Mesenchymal stem cell (in vitro differentiated cells and primary cell): ENCODE results near the gene ACY1. TPM values are rescaled to one million over a fixed set of nuclear protein-coding genes. Genes with fewer than 3 reads are reported as not detected.

Experiments
- DNase-seq: peaks from one replicate; pipeline ENCODE4 v3.0.0-alpha.2; 2013
- H2AFZ ChIP-seq: one replicate; pipeline ENCODE4 v1.6.1; 2013; ENCODE audit warnings: low read depth, mild to moderate bottlenecking, control low read depth, inconsistent platforms, low read length, moderate library complexity
- H2AK5ac ChIP-seq: 2 replicates; pipeline ENCODE4 v1.6.1; 2013; ENCODE audit warnings: low read length, moderate library complexity, mild to moderate bottlenecking, inconsistent platforms; ENCODE audit not compliant: severe bottlenecking
- H2BK120ac ChIP-seq: one replicate; pipeline ENCODE4 v1.6.1; 2013; ENCODE audit warnings: low read depth, mild to moderate bottlenecking, inconsistent platforms, low read length, moderate library complexity
- H2BK12ac ChIP-seq, 2 experiments: one replicate each; pipeline ENCODE4 v1.6.1; 2013; ENCODE audit warnings: inconsistent platforms in 2 of 2, low read length in 2 of 2, mild to moderate bottlenecking in 2 of 2, moderate library complexity in 2 of 2, control low read depth in 1 of 2
- H2BK15ac ChIP-seq: one replicate; pipeline ENCODE4 v1.6.1; 2013; ENCODE audit warnings: mild to moderate bottlenecking, low read depth, inconsistent platforms; ENCODE audit not compliant: poor library complexity, severe bottlenecking
- H2BK5ac ChIP-seq: 2 replicates; pipeline ENCODE4 v1.6.1; 2013; ENCODE audit warnings: low read depth, mild to moderate bottlenecking, low read length, control low read depth, inconsistent platforms; ENCODE audit not compliant: poor library complexity, severe bottlenecking
- H3K14ac ChIP-seq, 2 experiments: one replicate each; pipeline ENCODE4 v1.6.1; 2013; ENCODE audit warnings: inconsistent platforms in 2 of 2, low read length in 2 of 2, control low read depth in 1 of 2, mild to moderate bottlenecking in 1 of 2, moderate library complexity in 1 of 2
- H3K18ac ChIP-seq, 2 experiments: one replicate each; pipeline ENCODE4 v1.6.1; 2013; ENCODE audit warnings: inconsistent platforms in 2 of 2, low read length in 2 of 2, control low read depth in 1 of 2, low read depth in 1 of 2, mild to moderate bottlenecking in 1 of 2
- H3K23ac ChIP-seq, 2 experiments: one replicate each; pipeline ENCODE4 v1.6.1; 2013; ENCODE audit warnings: inconsistent platforms in 2 of 2, low read length in 2 of 2, mild to moderate bottlenecking in 2 of 2, moderate library complexity in 2 of 2, control low read depth in 1 of 2
- H3K27ac ChIP-seq: 2 replicates; pipeline ENCODE4 v1.5.1; 2013; ENCODE audit warnings: mild to moderate bottlenecking, moderate library complexity, low read length, control low read depth, inconsistent platforms; ENCODE audit not compliant: poor library complexity, severe bottlenecking
- H3K27me3 ChIP-seq, 2 experiments: 2 replicates each; pipeline versions ENCODE4 v1.6.1 to v1.7.0; 2013; ENCODE audit warnings: low read length in 2 of 2, mild to moderate bottlenecking in 2 of 2, moderate library complexity in 2 of 2, control low read depth in 1 of 2, inconsistent platforms in 1 of 2; ENCODE audit not compliant: control insufficient read depth in 1 of 2, insufficient read depth in 1 of 2
- H3K36me3 ChIP-seq, 2 experiments: 2 replicates each; pipeline versions ENCODE4 v1.6.1 to v1.7.0; 2013; ENCODE audit warnings: low read length in 2 of 2, control low read depth in 1 of 2, inconsistent platforms in 1 of 2, low read depth in 1 of 2, mild to moderate bottlenecking in 1 of 2; ENCODE audit not compliant: insufficient read depth in 2 of 2, control insufficient read depth in 1 of 2
- H3K4ac ChIP-seq, 2 experiments: one replicate each; pipeline ENCODE4 v1.6.1; 2013; ENCODE audit warnings: inconsistent platforms in 2 of 2, low read length in 2 of 2, mild to moderate bottlenecking in 2 of 2, moderate library complexity in 2 of 2, control low read depth in 1 of 2, low read depth in 1 of 2
- H3K4me1 ChIP-seq: 2 replicates; pipeline ENCODE4 v1.6.1; 2013; ENCODE audit warnings: low read depth, low read length, control low read depth; ENCODE audit not compliant: control insufficient read depth, insufficient read depth
- H3K4me2 ChIP-seq: 2 replicates; pipeline ENCODE4 v1.6.1; 2013; ENCODE audit warnings: low read length, mild to moderate bottlenecking, inconsistent platforms; ENCODE audit not compliant: poor library complexity, severe bottlenecking
- H3K4me3 ChIP-seq, 2 experiments: 2 replicates each; pipeline versions ENCODE4 v1.5.1 to v1.7.0; 2013; ENCODE audit warnings: low read length in 2 of 2, mild to moderate bottlenecking in 2 of 2, control low read depth in 1 of 2, low read depth in 1 of 2; ENCODE audit not compliant: insufficient read depth in 1 of 2
- H3K79me1 ChIP-seq: replicated peaks from 2 replicates; pipeline ENCODE4 v1.6.1; 2013; ENCODE audit warnings: mild to moderate bottlenecking, control low read depth, low read length, inconsistent platforms; ENCODE audit not compliant: poor library complexity, severe bottlenecking
- H3K9ac ChIP-seq: 2 replicates; pipeline ENCODE4 v1.7.0; 2013; ENCODE audit warnings: mild to moderate bottlenecking, low read length, moderate library complexity
- H3K9me3 ChIP-seq: 2 replicates; pipeline ENCODE4 v1.7.0; 2013; ENCODE audit warnings: mild to moderate bottlenecking, low read length; ENCODE audit not compliant: control insufficient read depth
- H4K8ac ChIP-seq: one replicate; pipeline ENCODE4 v1.6.1; 2013; ENCODE audit warnings: inconsistent platforms, mild to moderate bottlenecking, low read length, moderate library complexity
- H4K91ac ChIP-seq: one replicate; pipeline ENCODE4 v1.6.1; 2013; ENCODE audit warnings: mild to moderate bottlenecking, low read length, inconsistent platforms
- WGBS: methylation state at CpG from one replicate; pipeline ENCODE4 v1.1.7; 2013; ENCODE audit warnings: mixed read lengths; 5-methylcytosine and 5-hydroxymethylcytosine counted together
- polyA plus RNA-seq, 2 experiments: library from polyadenylated mRNA; stranded (reverse); fragments of 200-250 nt; gene quantifications; one replicate each; pipeline ENCODE4 v1.2.3, GENCODE V29; 2013

The ACY1 gene
- 14.0 TPM for polyA plus RNA-seq (2013, experiment 1 of 2)
- polyA plus RNA-seq (2013, experiment 2 of 2): 14.7 TPM

DNA sequence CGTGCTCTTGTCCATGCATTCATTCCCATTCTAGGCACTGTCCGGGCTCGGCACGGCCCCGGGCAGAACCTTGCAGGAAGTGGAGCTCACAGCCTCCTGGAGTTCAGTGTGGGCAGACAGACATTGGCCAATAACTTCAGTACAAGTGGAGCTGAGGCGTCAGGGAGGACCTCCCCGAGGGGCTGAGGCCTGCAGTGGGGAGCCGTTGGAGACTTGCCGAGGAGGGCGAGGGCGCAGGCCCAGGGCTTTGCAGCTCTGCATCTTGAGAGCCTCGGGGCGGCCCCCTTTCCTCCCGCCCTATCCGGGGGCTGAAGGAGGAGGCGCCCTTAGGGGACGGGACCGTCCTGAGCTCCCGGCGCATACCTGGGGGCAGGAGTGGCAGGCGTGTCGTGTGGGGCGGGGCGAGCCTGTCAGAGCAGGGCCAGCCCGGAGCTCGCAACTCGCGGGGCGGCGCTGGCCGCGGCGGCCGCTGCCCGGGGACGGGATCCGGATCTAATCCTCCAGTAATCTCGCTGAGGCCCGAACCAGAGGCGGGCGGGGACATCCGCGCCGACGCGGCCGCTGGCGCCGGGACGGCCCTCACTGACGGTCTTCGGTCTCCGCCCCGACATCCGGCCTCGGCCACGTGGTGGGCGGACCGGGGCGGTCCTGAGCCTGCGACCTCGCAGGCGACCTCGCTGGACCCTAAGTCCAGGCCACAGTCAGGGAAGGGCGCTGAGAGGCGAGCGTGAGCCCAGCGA lies at the start of gene ACY1:
ACY1 (plus strand) TSS at position 698 of the 740 bp plus-strand sequence. CDS start 530 bp downstream, outside the sequence.
- Histone ChIP-seq H2BK12ac (peak within 1 kb of the TSS; percentile 86 to 98), H4K8ac (peak within 1 kb of the TSS; percentile 94), H3K9me3 (no peaks in the 10 kb centered on the region), H3K36me3 (peaks cover 0 to 22% of the 10 kb centered on the region in 2 experiments), H3K9ac (peak within 1 kb of the TSS; percentile 92), H3K23ac (peak within 1 kb of the TSS in 1 of 2 experiments; percentile 20), H3K4me2 (peak within 1 kb of the TSS; percentile 64), H2AFZ (peak within 1 kb of the TSS; percentile 54), H4K91ac (peak within 1 kb of the TSS; percentile 92), H3K27ac (peak within 1 kb of the TSS; percentile 93), H2BK120ac (peak within 1 kb of the TSS; percentile 92), H3K4me1 (peaks cover 17% of the 10 kb centered on the region), H3K27me3 (no peaks in the 10 kb centered on the region), H2BK5ac (no peak within 1 kb of the TSS), H3K14ac (peak within 1 kb of the TSS; percentile 19 to 97), H3K18ac (peak within 1 kb of the TSS; percentile 94 to 96), H2BK15ac (peak within 1 kb of the TSS; percentile 91), H3K4ac (peak within 1 kb of the TSS; percentile 18 to 77), H3K79me1 (peaks cover 12% of the 10 kb centered on the region), H2AK5ac (peak within 1 kb of the TSS; percentile 79), H3K4me3 (peak within 1 kb of the TSS; percentile 59 to 95)
- peak; percentile 95 for DNase-seq
- under 1% methylated on average over 52 of the region's 68 CpGs for WGBS

DNA sequence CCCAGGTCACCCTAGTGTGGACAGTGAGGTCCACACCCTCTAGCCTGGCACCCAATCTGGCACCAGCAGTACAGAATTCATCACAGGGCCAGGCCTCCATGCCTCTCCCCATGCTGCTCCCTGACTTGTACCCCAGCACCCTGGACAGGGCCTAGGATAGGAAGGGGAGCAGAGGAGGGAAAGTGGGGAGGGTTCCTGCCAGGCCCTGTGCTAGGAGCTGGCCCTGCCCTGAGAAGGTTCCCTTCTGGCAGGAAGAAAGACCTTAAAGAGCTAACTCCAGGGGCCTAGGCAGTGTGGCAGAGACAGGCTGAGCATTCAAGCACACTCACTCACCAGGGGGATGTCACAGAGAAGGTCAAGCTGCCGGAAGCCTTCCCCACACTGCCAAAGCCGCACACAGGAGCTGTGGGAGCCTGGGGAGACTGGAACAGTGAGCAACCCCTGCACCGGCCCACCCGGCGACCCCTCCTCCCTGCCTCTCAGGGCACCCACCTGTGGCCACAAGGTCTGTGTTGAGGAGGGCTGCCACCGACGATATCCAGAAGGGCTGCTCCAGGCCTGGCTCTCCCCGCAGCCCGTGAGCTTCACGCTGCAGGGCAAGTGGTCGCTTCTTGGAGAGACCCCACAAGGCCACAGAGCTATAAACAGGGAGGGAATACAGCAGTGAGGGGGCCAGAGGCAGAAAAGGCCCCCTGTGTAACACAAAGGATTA lies 49.0 kb upstream of the ACY1 start:
- Histone ChIP-seq H3K4me3 (no peak overlapping the region), H2BK12ac (no peak overlapping the region)
- WGBS: 96% methylated on average over 11 of the region's 11 CpGs

DNA sequence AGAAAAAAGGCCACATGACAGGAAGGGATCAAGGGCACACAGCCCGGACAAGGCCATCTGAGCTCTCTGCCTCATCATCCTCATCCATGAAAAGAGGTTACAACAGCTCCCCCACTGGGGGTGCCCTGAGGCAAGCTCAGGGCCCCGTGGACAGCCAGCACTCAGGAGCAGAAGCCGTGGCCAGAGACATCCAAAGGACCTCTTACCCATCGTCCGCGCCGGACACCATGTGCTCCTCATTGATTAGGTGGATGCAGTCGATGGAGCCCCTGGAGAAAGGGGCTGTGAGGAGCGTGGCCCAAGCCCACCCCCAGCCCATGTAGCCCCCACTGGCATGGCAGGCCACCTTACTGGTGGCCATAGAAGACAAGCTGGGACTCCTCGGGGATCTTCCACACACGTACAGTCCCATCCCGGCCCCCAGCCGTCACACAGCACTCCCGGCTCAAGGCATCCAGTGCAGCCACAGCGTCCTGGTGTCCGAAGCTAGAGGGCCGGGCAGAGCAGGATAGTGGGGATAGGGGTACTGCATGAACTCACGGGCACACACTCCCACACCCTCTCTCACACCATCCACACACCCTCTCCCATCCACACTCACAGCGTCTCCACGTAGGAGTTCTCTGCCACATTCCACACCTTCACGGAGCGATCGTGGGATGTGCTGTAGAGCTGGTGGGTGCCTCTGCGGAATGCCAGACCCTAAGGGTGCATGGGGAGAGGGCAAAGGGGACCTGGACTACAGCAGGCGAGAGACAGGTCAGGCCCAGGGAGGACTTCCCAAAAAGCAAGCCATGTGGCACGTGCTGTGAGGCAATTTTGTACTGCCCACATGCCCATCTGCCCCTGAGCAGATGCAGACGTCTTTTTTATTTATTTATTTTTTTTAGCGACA lies 48.1 kb upstream of the ACY1 start:
- H3K4me3 ChIP-seq: no peak overlapping the region
- WGBS: 96% methylated on average over 24 of the region's 28 CpGs
- peaks cover 76 to 77% of the 10 kb centered on the region in 2 experiments for H3K36me3 ChIP-seq
- no peaks in the 10 kb centered on the region for H3K9me3 ChIP-seq
- H3K4ac ChIP-seq: no peak overlapping the region
- no peak overlapping the region for H3K18ac ChIP-seq
- no peak overlapping the region for H3K27ac ChIP-seq
- H2BK15ac ChIP-seq: no peak overlapping the region
- no peak overlapping the region for H2AK5ac ChIP-seq
- peaks cover 2% of the 10 kb centered on the region for H3K4me1 ChIP-seq
- H3K14ac ChIP-seq: no peak overlapping the region
- H3K23ac ChIP-seq: no peak overlapping the region
- no peak overlapping the region for H3K9ac ChIP-seq
- no peak overlapping the region for H4K91ac ChIP-seq
- no peak for DNase-seq
- H2BK120ac ChIP-seq: no peak overlapping the region
- H3K27me3 ChIP-seq: no peaks in the 10 kb centered on the region
- peaks cover 24% of the 10 kb centered on the region for H3K79me1 ChIP-seq
- no peak overlapping the region for H2AFZ ChIP-seq
- no peak overlapping the region for H4K8ac ChIP-seq
- no peak overlapping the region for H2BK12ac ChIP-seq
- no peak overlapping the region for H2BK5ac ChIP-seq
- no peak overlapping the region for H3K4me2 ChIP-seq

More for the DNA sequence above, 49.0 kb upstream of the ACY1 start:
- H2BK5ac ChIP-seq: no peak overlapping the region
- no peak overlapping the region for H3K14ac ChIP-seq
- no peak overlapping the region for H4K91ac ChIP-seq
- H3K4me2 ChIP-seq: no peak overlapping the region
- peaks cover 76% of the 10 kb centered on the region in 2 experiments for H3K36me3 ChIP-seq
- no peak overlapping the region for H3K4ac ChIP-seq
- H2AK5ac ChIP-seq: no peak overlapping the region
- no peak overlapping the region for H4K8ac ChIP-seq
- peaks cover 2% of the 10 kb centered on the region for H3K4me1 ChIP-seq
- DNase-seq: no peak
- no peaks in the 10 kb centered on the region for H3K27me3 ChIP-seq
- no peak overlapping the region for H3K9ac ChIP-seq
- H2BK15ac ChIP-seq: no peak overlapping the region
- H3K79me1 ChIP-seq: peaks cover 23% of the 10 kb centered on the region
- no peak overlapping the region for H2AFZ ChIP-seq
- no peak overlapping the region for H3K18ac ChIP-seq
- H3K9me3 ChIP-seq: no peaks in the 10 kb centered on the region
- H3K27ac ChIP-seq: no peak overlapping the region
- H2BK120ac ChIP-seq: no peak overlapping the region
- H3K23ac ChIP-seq: no peak overlapping the region
